Measurements from ENCODE around the gene ZNF496.

ZNF496 gene

DNA sequence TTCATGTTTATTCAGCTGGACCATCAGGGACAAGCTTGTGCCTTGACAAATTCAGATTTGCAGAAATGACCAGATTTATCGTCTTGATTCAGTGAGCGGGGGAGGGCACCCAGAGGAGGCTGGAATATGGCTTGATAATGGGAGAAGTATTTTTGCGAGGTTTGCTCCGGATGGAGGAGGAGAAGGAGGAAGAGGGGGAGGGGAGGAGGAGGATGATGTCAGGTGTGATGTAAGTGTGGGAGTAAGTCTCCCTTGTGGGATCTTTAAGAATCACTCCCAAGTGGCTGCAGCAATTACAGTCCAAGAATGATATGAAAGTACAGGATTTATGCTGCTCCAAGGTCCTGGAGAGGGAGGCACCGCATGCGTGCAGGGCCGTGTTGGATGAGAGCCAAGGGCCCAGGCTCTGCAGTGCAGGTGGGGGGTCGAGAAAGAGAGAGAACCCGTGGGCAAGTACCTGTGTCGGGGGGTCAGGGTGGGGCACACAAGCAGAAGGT, 5.6 kb upstream of the ZNF496 start:
- TF ChIP-seq POLR2AphosphoS5 (IDR thresholded peaks at IDR 0.05; ENCODE audit: low read depth, low read length), result no peak
- TF ChIP-seq FOXP2 (optimal IDR thresholded peaks at IDR 0.05; ENCODE audit: borderline replicate concordance, extremely low read depth, extremely low read length, insufficient read depth), result no peak
- no peak for TF ChIP-seq SIN3A (IDR thresholded peaks at IDR 0.05; ENCODE audit: borderline replicate concordance, insufficient read depth, low read length)
- no peak for TF ChIP-seq TAF1 (IDR thresholded peaks at IDR 0.05; ENCODE audit: borderline replicate concordance, insufficient read depth, low read length)
- TF ChIP-seq, protein P1, sequence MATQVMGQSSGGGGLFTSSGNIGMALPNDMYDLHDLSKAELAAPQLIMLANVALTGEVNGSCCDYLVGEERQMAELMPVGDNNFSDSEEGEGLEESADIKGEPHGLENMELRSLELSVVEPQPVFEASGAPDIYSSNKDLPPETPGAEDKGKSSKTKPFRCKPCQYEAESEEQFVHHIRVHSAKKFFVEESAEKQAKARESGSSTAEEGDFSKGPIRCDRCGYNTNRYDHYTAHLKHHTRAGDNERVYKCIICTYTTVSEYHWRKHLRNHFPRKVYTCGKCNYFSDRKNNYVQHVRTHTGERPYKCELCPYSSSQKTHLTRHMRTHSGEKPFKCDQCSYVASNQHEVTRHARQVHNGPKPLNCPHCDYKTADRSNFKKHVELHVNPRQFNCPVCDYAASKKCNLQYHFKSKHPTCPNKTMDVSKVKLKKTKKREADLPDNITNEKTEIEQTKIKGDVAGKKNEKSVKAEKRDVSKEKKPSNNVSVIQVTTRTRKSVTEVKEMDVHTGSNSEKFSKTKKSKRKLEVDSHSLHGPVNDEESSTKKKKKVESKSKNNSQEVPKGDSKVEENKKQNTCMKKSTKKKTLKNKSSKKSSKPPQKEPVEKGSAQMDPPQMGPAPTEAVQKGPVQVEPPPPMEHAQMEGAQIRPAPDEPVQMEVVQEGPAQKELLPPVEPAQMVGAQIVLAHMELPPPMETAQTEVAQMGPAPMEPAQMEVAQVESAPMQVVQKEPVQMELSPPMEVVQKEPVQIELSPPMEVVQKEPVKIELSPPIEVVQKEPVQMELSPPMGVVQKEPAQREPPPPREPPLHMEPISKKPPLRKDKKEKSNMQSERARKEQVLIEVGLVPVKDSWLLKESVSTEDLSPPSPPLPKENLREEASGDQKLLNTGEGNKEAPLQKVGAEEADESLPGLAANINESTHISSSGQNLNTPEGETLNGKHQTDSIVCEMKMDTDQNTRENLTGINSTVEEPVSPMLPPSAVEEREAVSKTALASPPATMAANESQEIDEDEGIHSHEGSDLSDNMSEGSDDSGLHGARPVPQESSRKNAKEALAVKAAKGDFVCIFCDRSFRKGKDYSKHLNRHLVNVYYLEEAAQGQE (IDR thresholded peaks at IDR 0.05; ENCODE audit: insufficient read depth in 1 of 2, low read depth in 2 of 2, low read length in 2 of 2), result no peak

DNA sequence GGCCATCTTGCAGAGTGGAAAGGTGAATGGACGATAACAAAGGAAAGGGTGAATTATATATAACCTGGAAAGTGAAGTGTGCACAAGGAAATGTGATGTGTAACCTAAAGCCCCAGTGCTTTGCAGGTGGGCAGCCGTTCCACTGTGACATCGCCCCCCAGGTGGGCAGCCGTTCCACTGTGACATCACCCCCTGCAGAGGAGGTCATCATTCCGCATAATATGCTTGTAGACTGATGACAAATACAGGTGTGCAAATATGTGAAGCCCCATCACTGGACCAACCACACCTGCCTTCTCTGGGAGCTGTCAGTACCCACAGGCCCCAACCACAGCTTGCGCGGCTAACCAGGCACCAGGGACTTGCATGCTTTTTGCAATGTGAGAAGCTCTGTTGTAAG, 4.7 kb upstream of the ZNF496 start:
- TF ChIP-seq SIN3A (IDR thresholded peaks at IDR 0.05; ENCODE audit: borderline replicate concordance, insufficient read depth, low read length) (no peak), FOXP2 (optimal IDR thresholded peaks at IDR 0.05; ENCODE audit: borderline replicate concordance, extremely low read depth, extremely low read length, insufficient read depth) (no peak), POLR2AphosphoS5 (IDR thresholded peaks at IDR 0.05; ENCODE audit: low read depth, low read length) (no peak; the same call in 1 of the 2 replicates), TAF1 (IDR thresholded peaks at IDR 0.05; ENCODE audit: borderline replicate concordance, insufficient read depth, low read length) (no peak)
- TF ChIP-seq, protein P1 (IDR thresholded peaks at IDR 0.05; ENCODE audit: insufficient read depth in 1 of 2, low read depth in 2 of 2, low read length in 2 of 2), result no peak

DNA sequence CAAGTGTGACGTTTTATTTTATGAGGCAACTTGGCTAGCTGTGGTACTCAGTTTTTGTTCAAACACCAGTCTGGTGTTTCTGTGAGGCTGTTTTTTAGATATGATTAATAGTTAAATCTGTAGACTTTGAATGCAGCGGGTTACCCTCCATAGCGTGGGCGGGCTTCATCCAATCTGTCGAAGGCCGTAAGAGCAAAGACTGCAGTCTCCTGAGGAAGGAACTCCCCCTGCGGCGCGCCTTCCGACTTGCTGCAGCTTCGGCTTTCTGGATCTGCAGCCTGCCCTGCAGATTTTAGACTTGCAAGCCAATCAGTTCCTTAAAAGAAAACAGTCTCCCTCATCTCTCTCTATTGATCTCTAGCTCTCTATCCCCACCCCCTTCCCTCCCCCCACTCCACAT, 4.2 kb upstream of the ZNF496 start:
- TF ChIP-seq, protein P1 (IDR thresholded peaks at IDR 0.05; ENCODE audit: insufficient read depth in 1 of 2, low read depth in 2 of 2, low read length in 2 of 2), result no peak
- no peak; the same call in 1 of the 2 replicates for TF ChIP-seq POLR2AphosphoS5 (IDR thresholded peaks at IDR 0.05; ENCODE audit: low read depth, low read length)
- TF ChIP-seq FOXP2 (optimal IDR thresholded peaks at IDR 0.05; ENCODE audit: borderline replicate concordance, extremely low read depth, extremely low read length, insufficient read depth), result no peak
- TF ChIP-seq TAF1 (IDR thresholded peaks at IDR 0.05; ENCODE audit: borderline replicate concordance, insufficient read depth, low read length), result no peak
- no peak for TF ChIP-seq SIN3A (IDR thresholded peaks at IDR 0.05; ENCODE audit: borderline replicate concordance, insufficient read depth, low read length)

DNA sequence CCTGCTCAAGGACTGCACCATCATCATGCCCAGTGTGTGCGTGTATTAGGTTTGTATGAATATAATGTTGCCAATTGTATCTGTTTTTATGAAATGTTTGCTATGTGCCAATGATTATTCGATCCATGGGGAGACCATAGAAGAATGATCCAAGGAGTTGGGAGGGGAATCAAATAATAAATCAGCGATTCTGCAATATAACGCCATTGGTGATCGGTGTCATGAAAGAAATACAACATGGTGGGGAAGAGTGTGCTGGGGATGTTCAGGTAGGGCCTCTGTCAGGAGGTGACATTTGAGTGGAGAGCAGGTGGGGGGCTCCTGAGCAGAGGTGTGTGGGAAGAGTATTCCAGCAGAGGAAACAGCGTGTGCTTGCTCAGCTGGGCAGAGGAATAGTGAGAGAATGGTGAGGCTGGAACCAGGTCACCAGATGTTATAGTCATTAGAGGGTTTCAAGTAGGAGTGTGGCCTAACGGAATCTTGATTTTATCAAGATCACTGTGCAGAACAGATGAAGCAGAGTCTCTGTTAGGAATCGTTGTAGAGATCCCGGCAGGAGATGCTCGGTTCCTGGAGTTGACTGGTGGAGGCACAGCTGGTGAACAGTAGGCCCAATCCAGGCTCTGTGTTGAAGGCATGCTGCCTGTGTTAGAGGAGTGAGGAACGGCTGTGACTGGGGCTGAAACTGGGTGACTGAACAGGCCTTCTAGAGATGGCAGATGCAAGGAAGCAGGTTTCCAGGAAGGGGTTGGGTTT, 2.9 kb upstream of the ZNF496 start:
- TF ChIP-seq TAF1 (IDR thresholded peaks at IDR 0.05; ENCODE audit: borderline replicate concordance, insufficient read depth, low read length), result no peak
- no peak for TF ChIP-seq POLR2AphosphoS5 (IDR thresholded peaks at IDR 0.05; ENCODE audit: low read depth, low read length)
- TF ChIP-seq SIN3A (IDR thresholded peaks at IDR 0.05; ENCODE audit: borderline replicate concordance, insufficient read depth, low read length), result no peak
- TF ChIP-seq, protein P1 (IDR thresholded peaks at IDR 0.05; ENCODE audit: insufficient read depth in 1 of 2, low read depth in 2 of 2, low read length in 2 of 2), result no peak
- no peak for TF ChIP-seq FOXP2 (optimal IDR thresholded peaks at IDR 0.05; ENCODE audit: borderline replicate concordance, extremely low read depth, extremely low read length, insufficient read depth)
